Astrocyte of the spinal cord (primary cell): ENCODE results near the gene ATP10D.
A peak's percentile ranks its signal among the peaks of the same experiment; 100 is the strongest.
"Not testable (repeated sequence)": the region's sequence is repeated elsewhere in the genome, so short reads cannot be mapped to it uniquely, and the experiment has no call there.

Experiments used
- DNase-seq: peaks from one replicate; pipeline ENCODE4 v3.0.0; 2011; ENCODE audit warnings: low read depth, low spot score
- H3K4me3 ChIP-seq: 2 replicates; pipeline ENCODE4 v1.5.1; 2011; ENCODE audit warnings: low read depth, mild to moderate bottlenecking, low read length, moderate library complexity
- in situ Hi-C: cut with HindIII; loops from 2 replicates; pipeline ENCODE4 v1.10.0; 2017; ENCODE audit warnings: low sequenced_read_pairs
- TF ChIP-seq, protein P1 (sequence below): IDR thresholded peaks from 2 replicates; pipeline ENCODE4 v1.5.1; 2012; ENCODE audit warnings: low read depth, mild to moderate bottlenecking, low read length, inconsistent platforms

Gene ATP10D

GRCh38 chr4:47485768-47486167 lies 693 bp downstream of the ATP10D start:
- DNase-seq, result peak; percentile 32
- in situ Hi-C loops, result no loop called here
- peak overlapping the region; percentile 78 for H3K4me3 ChIP-seq
- TF ChIP-seq, protein P1, sequence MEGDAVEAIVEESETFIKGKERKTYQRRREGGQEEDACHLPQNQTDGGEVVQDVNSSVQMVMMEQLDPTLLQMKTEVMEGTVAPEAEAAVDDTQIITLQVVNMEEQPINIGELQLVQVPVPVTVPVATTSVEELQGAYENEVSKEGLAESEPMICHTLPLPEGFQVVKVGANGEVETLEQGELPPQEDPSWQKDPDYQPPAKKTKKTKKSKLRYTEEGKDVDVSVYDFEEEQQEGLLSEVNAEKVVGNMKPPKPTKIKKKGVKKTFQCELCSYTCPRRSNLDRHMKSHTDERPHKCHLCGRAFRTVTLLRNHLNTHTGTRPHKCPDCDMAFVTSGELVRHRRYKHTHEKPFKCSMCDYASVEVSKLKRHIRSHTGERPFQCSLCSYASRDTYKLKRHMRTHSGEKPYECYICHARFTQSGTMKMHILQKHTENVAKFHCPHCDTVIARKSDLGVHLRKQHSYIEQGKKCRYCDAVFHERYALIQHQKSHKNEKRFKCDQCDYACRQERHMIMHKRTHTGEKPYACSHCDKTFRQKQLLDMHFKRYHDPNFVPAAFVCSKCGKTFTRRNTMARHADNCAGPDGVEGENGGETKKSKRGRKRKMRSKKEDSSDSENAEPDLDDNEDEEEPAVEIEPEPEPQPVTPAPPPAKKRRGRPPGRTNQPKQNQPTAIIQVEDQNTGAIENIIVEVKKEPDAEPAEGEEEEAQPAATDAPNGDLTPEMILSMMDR, result no peak

- in situ Hi-C loops, result no loop called here
- TF ChIP-seq, protein P1, result no peak
- H3K4me3 ChIP-seq, result peak overlapping the region; percentile 78
- DNase-seq, result peak; percentile 41
Observed at GRCh38 chr4:47486231-47486673, 1.2 kb downstream of the ATP10D start.

DNA sequence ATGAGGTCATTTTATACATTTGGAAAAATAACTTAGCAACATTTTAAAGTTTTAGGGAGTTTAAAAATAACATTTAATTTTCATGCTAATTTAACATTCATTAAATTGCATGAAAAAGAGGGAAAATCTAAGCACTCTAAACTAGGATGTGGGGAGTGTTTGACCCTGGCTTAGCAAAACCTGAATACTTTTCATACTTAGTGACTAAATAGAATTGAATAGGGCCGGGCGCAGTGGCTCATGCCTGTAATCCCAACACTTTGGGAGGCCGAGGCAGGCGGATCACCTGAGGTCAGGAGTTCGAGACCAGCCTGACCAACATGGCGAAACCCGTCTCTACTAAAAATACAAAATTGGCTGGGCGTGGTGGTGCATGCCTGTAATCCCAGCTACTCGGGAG lies 1.7 kb downstream of the ATP10D start:
- in situ Hi-C loops, DNase-seq: not testable (repeated sequence)
- peak overlapping the region; percentile 78 for H3K4me3 ChIP-seq

GRCh38 chr4:47488706-47489105 lies 3.6 kb downstream of the ATP10D start:
- no peak for DNase-seq
- in situ Hi-C loops, result no loop called here
- H3K4me3 ChIP-seq, result no peak overlapping the region
- TF ChIP-seq, protein P1, result no peak

GRCh38 chr4:47490550-47490949 lies 5.5 kb downstream of the ATP10D start:
- TF ChIP-seq, protein P1, result peak; percentile 50
- peak; percentile 31 for DNase-seq
- no peak overlapping the region for H3K4me3 ChIP-seq
- in situ Hi-C loops, result no loop called here

DNA sequence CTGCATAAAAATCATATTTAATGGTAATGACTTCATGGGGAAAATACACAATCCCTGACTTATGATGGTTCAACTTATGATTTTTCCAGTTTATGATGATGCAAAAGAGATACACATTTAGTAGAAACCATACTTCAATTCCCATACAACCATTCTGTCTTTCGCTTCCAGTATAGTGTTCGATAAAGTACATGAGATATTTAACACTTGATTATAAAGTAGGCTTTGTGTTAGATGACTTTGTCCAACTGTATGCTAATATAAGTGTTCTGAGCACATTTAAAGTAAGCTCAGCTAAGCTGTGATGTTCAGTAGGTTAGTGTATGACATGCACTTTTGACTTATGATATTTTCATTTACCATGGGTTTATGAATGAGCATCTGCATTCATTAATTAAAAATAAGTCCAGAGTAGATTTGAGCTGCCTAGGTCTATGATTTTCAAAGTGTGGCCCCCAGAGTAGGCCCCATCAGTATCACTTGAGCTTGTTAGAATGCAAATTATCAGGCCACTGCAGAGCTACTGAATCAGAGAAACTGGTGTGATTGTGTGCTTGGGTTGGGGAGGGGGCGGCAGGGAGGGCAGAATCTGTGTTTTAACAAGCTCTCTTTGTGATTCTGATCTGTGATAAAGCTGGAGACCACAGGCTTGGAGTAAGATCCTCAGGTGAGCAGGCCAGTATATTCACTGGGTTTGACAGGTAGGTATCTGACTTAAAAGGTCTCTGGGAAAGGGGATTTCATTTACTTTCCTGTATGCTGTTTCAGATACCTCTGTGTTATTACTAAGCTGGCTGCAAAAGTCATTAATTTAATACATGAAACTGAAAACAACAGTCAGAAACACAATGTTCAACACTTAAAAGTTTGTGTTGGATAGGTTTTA lies 8.4 kb downstream of the ATP10D start:
- TF ChIP-seq, protein P1, result no peak
- in situ Hi-C loops, result no loop called here
- DNase-seq, result no peak
- no peak overlapping the region for H3K4me3 ChIP-seq

DNA sequence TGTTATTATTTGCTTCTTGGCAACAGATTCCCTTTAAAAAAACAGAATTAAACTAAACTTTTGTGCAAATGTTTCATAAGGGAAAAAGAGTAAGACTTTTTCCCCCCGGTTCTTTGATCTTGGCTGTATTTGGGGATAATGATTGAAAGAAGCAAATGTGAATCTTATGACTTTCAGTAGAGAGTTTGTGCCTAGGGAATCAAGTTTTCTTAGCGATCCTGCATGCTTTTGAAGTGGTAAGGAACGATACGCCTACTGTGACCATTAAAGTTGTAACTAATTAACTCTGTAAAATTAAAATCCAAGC lies 9.0 kb downstream of the ATP10D start:
- no peak overlapping the region for H3K4me3 ChIP-seq
- DNase-seq, result no peak
- TF ChIP-seq, protein P1, result no peak
- in situ Hi-C loops, result no loop called here
